ENCODE measurements around the gene PSMG1. TPM values are rescaled to one million over a fixed set of nuclear protein-coding genes. Genes with fewer than 3 reads are reported as not detected.

The PSMG1 gene
- total and polyA plus RNA-seq, 2 donors (not counting 3 experiments of a cell fraction or from before 2014, with no cell fraction given), result 43.2 to 75.9 TPM

DNA sequence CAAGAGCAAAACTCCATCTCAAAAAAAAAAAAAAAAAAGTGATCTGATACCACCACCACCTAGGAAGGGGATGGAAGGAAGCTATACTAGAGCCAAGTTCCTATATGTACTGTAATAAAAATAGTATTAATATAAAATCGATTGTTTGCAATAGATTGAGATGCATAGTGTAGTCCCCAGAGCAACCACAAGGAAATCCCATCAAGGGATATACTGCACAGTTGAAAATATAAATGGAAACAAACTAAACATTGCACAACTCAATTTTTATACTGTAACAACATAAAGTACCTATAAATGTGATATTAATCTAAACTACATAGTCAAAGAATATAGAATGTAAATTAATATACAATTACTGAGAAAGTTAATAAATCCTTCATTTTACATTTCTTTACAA, 20.9 kb upstream of the PSMG1 start:
- FAIRE-seq (no peak), DNase-seq (ENCODE audit: low read depth, low spot score) (no peak)
- Histone ChIP-seq H3K4me2 (ENCODE audit: insufficient read depth, low read length) (no peak overlapping the region), H3K79me2 (ENCODE audit: control insufficient read depth, insufficient read depth, low read length) (no peaks in the 10 kb centered on the region), H3K9me1 (replicated peaks; ENCODE audit: control insufficient read depth, extremely low read depth, insufficient read depth, low read length) (no peaks in the 10 kb centered on the region), H3K27ac (ENCODE audit: insufficient read depth, low read depth, low read length) (no peak overlapping the region), H3K4me1 (ENCODE audit: control insufficient read depth, extremely low read depth, insufficient read depth, low read length) (no peaks in the 10 kb centered on the region), H2AFZ (ENCODE audit: low read depth, low read length) (no peak overlapping the region), H3K9me3 (replicated peaks; ENCODE audit: control insufficient read depth, insufficient read depth, low read length) (no peaks in the 10 kb centered on the region), H3K4me3 (replicated peaks in 1 of 3; ENCODE audit: insufficient read depth in 1 of 3, low read depth in 1 of 3, low read length in 3 of 3) (no peak overlapping the region), H3K9ac (replicated peaks; ENCODE audit: extremely low read depth, insufficient read depth, low read length) (no peak overlapping the region), H3K36me3 (ENCODE audit: control insufficient read depth in 2 of 2, extremely low read depth in 1 of 2, insufficient read depth in 2 of 2, low read length in 2 of 2) (peaks cover 2 to 13% of the 10 kb centered on the region in 2 experiments), H3K27me3 (ENCODE audit: control insufficient read depth in 2 of 2, insufficient read depth in 2 of 2, low read length in 2 of 2) (no peaks in the 10 kb centered on the region), H4K20me1 (replicated peaks; ENCODE audit: control insufficient read depth, extremely low read depth, insufficient read depth, low read length) (no peaks in the 10 kb centered on the region)
- no TSS peak for BruUV-seq (replicated peaks)
- intact Hi-C loops (cut with micrococcal nuclease), result no loop called here
- ChIA-PET POLR2A (no interaction called here), CTCF (interaction anchor here (0.6 kb wide), 1 partner anchor 49 kb away, joined by 3 read pairs; no protein-coding TSS in a partner anchor)
- TF ChIP-seq MYC (IDR thresholded peaks at IDR 0.05; ENCODE audit: low read depth, low read length), result no peak
- TF ChIP-seq POLR2AphosphoS5 (IDR thresholded peaks at IDR 0.05; ENCODE audit: insufficient read depth, low read depth, low read length), result no peak
- no peak for TF ChIP-seq POLR2A (IDR thresholded peaks at IDR 0.05; ENCODE audit: low read depth, low read length)
- TF ChIP-seq CTCF (IDR thresholded peaks at IDR 0.05; ENCODE audit: extremely low read depth in 1 of 2, insufficient read depth in 1 of 2, low read depth in 1 of 2, low read length in 2 of 2), result no peak
- dilution Hi-C loops (cut with MboI; ENCODE audit: extremely low pct_ligation_motif_present, low sequenced_read_pairs), result no loop called here

GRCh38 chr21:39198800-39199199, 15.5 kb upstream of the PSMG1 start:
- CTCF ChIA-PET, result interaction anchor here (1.1 to 1.4 kb wide), 2 partner anchors 8 to 21 kb away, joined by 4 to 5 read pairs; no protein-coding TSS in a partner anchor

More at GRCh38 chr21:39198800-39199199, 15.5 kb upstream of the PSMG1 start:
- Histone ChIP-seq H3K36me3 (ENCODE audit: control insufficient read depth in 2 of 2, extremely low read depth in 1 of 2, insufficient read depth in 2 of 2, low read length in 2 of 2) (peaks cover 5 to 16% of the 10 kb centered on the region in 2 experiments), H3K9me3 (replicated peaks; ENCODE audit: control insufficient read depth, insufficient read depth, low read length) (no peaks in the 10 kb centered on the region), H2AFZ (ENCODE audit: low read depth, low read length) (no peak overlapping the region), H3K9ac (replicated peaks; ENCODE audit: extremely low read depth, insufficient read depth, low read length) (no peak overlapping the region), H3K27me3 (ENCODE audit: control insufficient read depth in 2 of 2, insufficient read depth in 2 of 2, low read length in 2 of 2) (no peaks in the 10 kb centered on the region), H3K9me1 (replicated peaks; ENCODE audit: control insufficient read depth, extremely low read depth, insufficient read depth, low read length) (no peaks in the 10 kb centered on the region), H3K79me2 (ENCODE audit: control insufficient read depth, insufficient read depth, low read length) (no peaks in the 10 kb centered on the region), H3K27ac (ENCODE audit: insufficient read depth, low read depth, low read length) (no peak overlapping the region), H3K4me1 (ENCODE audit: control insufficient read depth, extremely low read depth, insufficient read depth, low read length) (peaks cover 16% of the 10 kb centered on the region), H3K4me2 (ENCODE audit: insufficient read depth, low read length) (no peak overlapping the region), H3K4me3 (replicated peaks in 1 of 3; ENCODE audit: insufficient read depth in 1 of 3, low read depth in 1 of 3, low read length in 3 of 3) (no peak overlapping the region), H4K20me1 (replicated peaks; ENCODE audit: control insufficient read depth, extremely low read depth, insufficient read depth, low read length) (no peaks in the 10 kb centered on the region)
- TF ChIP-seq FOS (IDR thresholded peaks at IDR 0.05; ENCODE audit: borderline replicate concordance, insufficient read depth, low read length) (no peak), CTCF (IDR thresholded peaks at IDR 0.05; ENCODE audit: extremely low read depth in 1 of 2, insufficient read depth in 1 of 2, low read depth in 1 of 2, low read length in 2 of 2) (no peak), POLR2A (IDR thresholded peaks at IDR 0.05; ENCODE audit: low read depth, low read length) (no peak), MYC (IDR thresholded peaks at IDR 0.05; ENCODE audit: low read depth, low read length) (no peak), POLR2AphosphoS5 (IDR thresholded peaks at IDR 0.05; ENCODE audit: insufficient read depth, low read depth, low read length) (no peak), JUN (IDR thresholded peaks at IDR 0.05; ENCODE audit: borderline replicate concordance, insufficient read depth, insufficient read length, low read depth) (no peak), EZH2 (IDR thresholded peaks at IDR 0.05; ENCODE audit: borderline replicate concordance, low read depth, low read length, severe bottlenecking) (no peak), GATA2 (IDR thresholded peaks at IDR 0.05; ENCODE audit: insufficient read depth, insufficient read length, low read depth, low read length) (no peak)
- TF ChIP-seq, protein P1, sequence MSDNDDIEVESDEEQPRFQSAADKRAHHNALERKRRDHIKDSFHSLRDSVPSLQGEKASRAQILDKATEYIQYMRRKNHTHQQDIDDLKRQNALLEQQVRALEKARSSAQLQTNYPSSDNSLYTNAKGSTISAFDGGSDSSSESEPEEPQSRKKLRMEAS (IDR thresholded peaks at IDR 0.05; ENCODE audit: insufficient read depth, insufficient read length), result no peak
- dilution Hi-C loops (cut with MboI; ENCODE audit: extremely low pct_ligation_motif_present, low sequenced_read_pairs), result no loop called here
- intact Hi-C loops (cut with micrococcal nuclease), result no loop called here
- DNase-seq (ENCODE audit: low read depth, low spot score) (no peak), FAIRE-seq (no peak)
- BruUV-seq (replicated peaks), result no TSS peak
- POLR2A ChIA-PET, result no interaction called here
